ENCODE data around the gene KHSRP.

Gene KHSRP

GRCh38 chr19:6379744-6380143, 44.9 kb downstream of the KHSRP start:
- peaks cover 58% of the 10 kb centered on the region for H3K36me3 ChIP-seq (ENCODE audit: insufficient read depth, low read length)
- no peak overlapping the region for H3K27ac ChIP-seq (ENCODE audit: low read depth, low read length, poor library complexity, severe bottlenecking)
- H3K79me2 ChIP-seq (ENCODE audit: insufficient read depth, low read length) = no peaks in the 10 kb centered on the region
- TF ChIP-seq CTCF (IDR thresholded peaks at IDR 0.05; ENCODE audit: low read length) (no peak), EZH2 (IDR thresholded peaks at IDR 0.05; ENCODE audit: borderline replicate concordance, low read length) (no peak)
- no peaks in the 10 kb centered on the region for H3F3A ChIP-seq (ENCODE audit: insufficient read depth, low read length)
- no peaks in the 10 kb centered on the region for H3K9me2 ChIP-seq (ENCODE audit: low read depth, low read length)
- no peaks in the 10 kb centered on the region for H3K9me3 ChIP-seq (ENCODE audit: low read length)
- H3K4me3 ChIP-seq (ENCODE audit: low read depth, low read length, poor library complexity, severe bottlenecking) = no peak overlapping the region
- no peak overlapping the region for H3K4me2 ChIP-seq (ENCODE audit: low read length)
- H2AFZ ChIP-seq (ENCODE audit: low read length) = no peak overlapping the region
- no peaks in the 10 kb centered on the region for H3K27me3 ChIP-seq (ENCODE audit: insufficient read depth, low read length)
- H3K4me1 ChIP-seq (ENCODE audit: insufficient read depth, low read length, severe bottlenecking) = no peaks in the 10 kb centered on the region
- H3K9ac ChIP-seq (ENCODE audit: low read length) = no peak overlapping the region
- no peaks in the 10 kb centered on the region for H4K20me1 ChIP-seq (ENCODE audit: insufficient read depth, low read length)

- H3K36me3 ChIP-seq (ENCODE audit: insufficient read depth, low read length) = peaks cover 46% of the 10 kb centered on the region
- no peaks in the 10 kb centered on the region for H4K20me1 ChIP-seq (ENCODE audit: insufficient read depth, low read length)
- H3K4me3 ChIP-seq (ENCODE audit: low read depth, low read length, poor library complexity, severe bottlenecking) = no peak overlapping the region
- H3K4me1 ChIP-seq (ENCODE audit: insufficient read depth, low read length, severe bottlenecking) = peaks cover 7% of the 10 kb centered on the region
- H3K27ac ChIP-seq (ENCODE audit: low read depth, low read length, poor library complexity, severe bottlenecking) = no peak overlapping the region
- TF ChIP-seq EZH2 (IDR thresholded peaks at IDR 0.05; ENCODE audit: borderline replicate concordance, low read length) (no peak), CTCF (IDR thresholded peaks at IDR 0.05; ENCODE audit: low read length) (no peak)
- H3K9me2 ChIP-seq (ENCODE audit: low read depth, low read length) = no peaks in the 10 kb centered on the region
- H3K9ac ChIP-seq (ENCODE audit: low read length) = no peak overlapping the region
- H3K9me3 ChIP-seq (ENCODE audit: low read length) = no peaks in the 10 kb centered on the region
- H3K4me2 ChIP-seq (ENCODE audit: low read length) = no peak overlapping the region
- H3F3A ChIP-seq (ENCODE audit: insufficient read depth, low read length) = no peaks in the 10 kb centered on the region
- H2AFZ ChIP-seq (ENCODE audit: low read length) = no peak overlapping the region
- no peaks in the 10 kb centered on the region for H3K27me3 ChIP-seq (ENCODE audit: insufficient read depth, low read length)
- no peaks in the 10 kb centered on the region for H3K79me2 ChIP-seq (ENCODE audit: insufficient read depth, low read length)
Measured at GRCh38 chr19:6378486-6378885, 46.1 kb downstream of the KHSRP start.

GRCh38 chr19:6378041-6378440, 46.6 kb downstream of the KHSRP start:
- Histone ChIP-seq H4K20me1 (ENCODE audit: insufficient read depth, low read length) (no peaks in the 10 kb centered on the region), H3K79me2 (ENCODE audit: insufficient read depth, low read length) (no peaks in the 10 kb centered on the region), H3K4me2 (ENCODE audit: low read length) (no peak overlapping the region), H3F3A (ENCODE audit: insufficient read depth, low read length) (no peaks in the 10 kb centered on the region), H3K9me2 (ENCODE audit: low read depth, low read length) (no peaks in the 10 kb centered on the region), H3K4me1 (ENCODE audit: insufficient read depth, low read length, severe bottlenecking) (peaks cover 7% of the 10 kb centered on the region), H2AFZ (ENCODE audit: low read length) (no peak overlapping the region), H3K27ac (ENCODE audit: low read depth, low read length, poor library complexity, severe bottlenecking) (no peak overlapping the region), H3K4me3 (ENCODE audit: low read depth, low read length, poor library complexity, severe bottlenecking) (no peak overlapping the region), H3K27me3 (ENCODE audit: insufficient read depth, low read length) (no peaks in the 10 kb centered on the region), H3K36me3 (ENCODE audit: insufficient read depth, low read length) (peaks cover 42% of the 10 kb centered on the region), H3K9ac (ENCODE audit: low read length) (no peak overlapping the region), H3K9me3 (ENCODE audit: low read length) (no peaks in the 10 kb centered on the region)
- TF ChIP-seq CTCF (IDR thresholded peaks at IDR 0.05; ENCODE audit: low read length) (no peak), EZH2 (IDR thresholded peaks at IDR 0.05; ENCODE audit: borderline replicate concordance, low read length) (no peak)
